Activated CD4-positive, alpha-beta T cell treated with anti-CD3 and anti-CD28 coated beads, Interleukin-2, amount 50 U/mL, for 1 hour (primary cell): ENCODE results near the gene LIN7B.
"Not testable (repeated sequence)": the region's sequence is repeated elsewhere in the genome, so short reads cannot be mapped to it uniquely, and the experiment has no call there.

ENCODE experiments used
- DNase-seq: peaks from one replicate; pipeline ENCODE4 v3.0.0-alpha.2; 2020

Gene LIN7B

GRCh38 chr19:49120325-49120683 lies 6.1 kb downstream of the LIN7B start:
- DNase-seq = no peak

DNA sequence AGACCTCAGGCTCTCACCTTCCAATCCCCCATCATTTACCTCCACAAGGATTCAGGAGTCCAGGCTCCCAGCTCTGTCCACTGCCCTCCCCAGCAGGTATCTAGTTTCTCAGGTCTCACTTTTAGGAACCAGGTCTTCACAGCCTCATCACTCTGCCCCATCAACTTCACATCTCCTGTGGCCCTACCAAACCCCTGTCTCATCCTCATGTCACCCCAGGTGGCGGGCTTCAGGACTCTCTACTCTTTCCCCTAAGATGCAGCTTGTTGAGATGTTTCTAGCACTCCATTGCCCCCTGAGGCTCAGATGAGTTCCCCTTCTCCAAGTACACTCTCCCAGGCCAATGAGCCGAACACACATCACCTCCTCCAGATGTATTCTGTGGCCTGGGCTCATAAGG lies 6.7 kb downstream of the LIN7B start:
- DNase-seq = no peak

DNA sequence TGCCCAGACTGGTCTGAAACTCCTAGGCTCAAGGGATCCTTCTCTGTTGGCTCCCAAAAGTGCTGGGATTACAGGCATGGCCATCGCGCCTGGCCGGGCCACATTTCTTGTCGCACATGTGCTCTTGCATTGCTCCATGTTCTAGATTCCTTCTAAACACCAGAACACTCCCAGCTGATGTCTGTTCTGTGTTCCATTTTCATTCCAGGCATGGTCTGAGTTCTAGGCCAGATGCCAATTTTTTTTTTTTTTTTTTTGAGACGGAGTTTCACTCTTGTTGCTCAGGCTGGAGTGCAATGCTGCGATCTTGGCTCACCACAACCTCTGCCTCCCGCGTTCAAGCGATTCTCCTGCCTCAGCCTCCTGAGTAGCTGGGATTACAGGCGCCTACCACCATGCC lies 7.7 kb downstream of the LIN7B start:
- not testable (repeated sequence) for DNase-seq

- DNase-seq = not testable (repeated sequence)
These were observed 9.1 kb downstream of the LIN7B start for GRCh38 chr19:49123285-49123684.

GRCh38 chr19:49125025-49125731 lies 11.0 kb downstream of the LIN7B start:
- no peak for DNase-seq

GRCh38 chr19:49126575-49126974 lies 12.4 kb downstream of the LIN7B start:
- no peak for DNase-seq

DNA sequence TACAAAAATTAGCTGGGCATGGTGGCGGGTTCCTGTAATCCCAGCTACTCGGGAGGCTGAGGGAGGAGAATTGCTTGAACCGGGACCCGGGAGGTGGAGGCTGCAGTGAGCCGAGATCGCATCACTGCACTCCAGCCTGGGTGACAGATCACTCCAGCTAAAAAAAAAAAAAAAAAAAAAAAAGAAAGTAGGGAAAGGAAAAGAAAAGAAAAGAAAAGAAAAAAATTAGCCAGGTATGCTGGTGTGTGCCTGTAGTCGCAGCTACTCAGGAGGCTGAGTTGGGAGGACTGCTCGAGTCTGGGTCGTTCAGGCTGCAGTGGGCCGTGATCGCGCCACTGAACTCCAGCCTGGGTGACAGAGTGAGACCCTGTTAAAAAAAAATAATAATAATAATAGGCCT lies 13.1 kb downstream of the LIN7B start:
- not testable (repeated sequence) for DNase-seq

DNA sequence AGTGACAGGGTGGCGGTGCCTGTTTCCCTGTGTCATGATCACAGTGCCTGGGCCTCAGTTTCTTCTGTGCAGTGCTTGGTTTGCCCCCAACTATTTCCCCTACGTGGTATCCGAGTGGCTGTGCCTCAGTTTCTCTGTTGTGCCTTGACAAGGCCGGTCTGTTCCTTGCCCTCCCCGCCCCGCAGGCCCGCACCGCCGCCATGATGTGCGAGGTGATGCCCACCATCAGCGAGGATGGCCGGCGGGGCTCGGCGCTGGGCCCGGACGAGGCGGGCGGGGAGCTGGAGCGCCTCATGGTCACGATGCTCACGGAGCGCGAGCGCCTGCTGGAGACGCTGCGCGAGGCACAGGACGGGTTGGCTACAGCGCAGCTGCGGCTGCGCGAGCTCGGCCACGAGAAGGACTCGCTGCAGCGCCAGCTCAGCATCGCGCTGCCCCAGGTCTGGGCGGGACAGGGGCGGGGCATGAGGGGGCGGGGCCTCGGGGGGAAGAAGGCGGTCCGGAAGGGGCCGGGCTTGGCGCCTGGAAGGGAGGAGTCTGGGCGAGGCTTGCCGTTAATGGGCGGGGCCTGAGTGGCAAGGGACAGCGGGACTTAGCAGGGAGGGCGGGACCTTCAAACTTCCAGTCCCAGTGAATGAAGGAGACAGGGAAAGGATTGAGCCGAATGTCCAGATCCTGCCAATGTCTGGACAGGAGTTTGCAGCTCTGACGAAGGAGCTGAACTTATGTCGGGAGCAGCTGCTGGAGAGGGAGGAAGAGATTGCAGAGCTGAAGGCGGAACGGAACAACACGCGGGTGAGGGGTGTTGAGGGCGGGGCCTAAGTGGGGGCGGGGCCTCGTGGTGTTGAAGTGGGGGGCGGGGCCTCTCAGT lies 13.7 kb downstream of the LIN7B start:
- DNase-seq = peak; percentile 94

GRCh38 chr19:49128545-49129237 lies 14.5 kb downstream of the LIN7B start:
- no peak for DNase-seq

GRCh38 chr19:49129238-49129583 lies 15.0 kb downstream of the LIN7B start:
- DNase-seq = no peak

- DNase-seq = no peak
These were observed 16.2 kb downstream of the LIN7B start for GRCh38 chr19:49130325-49130724.

DNA sequence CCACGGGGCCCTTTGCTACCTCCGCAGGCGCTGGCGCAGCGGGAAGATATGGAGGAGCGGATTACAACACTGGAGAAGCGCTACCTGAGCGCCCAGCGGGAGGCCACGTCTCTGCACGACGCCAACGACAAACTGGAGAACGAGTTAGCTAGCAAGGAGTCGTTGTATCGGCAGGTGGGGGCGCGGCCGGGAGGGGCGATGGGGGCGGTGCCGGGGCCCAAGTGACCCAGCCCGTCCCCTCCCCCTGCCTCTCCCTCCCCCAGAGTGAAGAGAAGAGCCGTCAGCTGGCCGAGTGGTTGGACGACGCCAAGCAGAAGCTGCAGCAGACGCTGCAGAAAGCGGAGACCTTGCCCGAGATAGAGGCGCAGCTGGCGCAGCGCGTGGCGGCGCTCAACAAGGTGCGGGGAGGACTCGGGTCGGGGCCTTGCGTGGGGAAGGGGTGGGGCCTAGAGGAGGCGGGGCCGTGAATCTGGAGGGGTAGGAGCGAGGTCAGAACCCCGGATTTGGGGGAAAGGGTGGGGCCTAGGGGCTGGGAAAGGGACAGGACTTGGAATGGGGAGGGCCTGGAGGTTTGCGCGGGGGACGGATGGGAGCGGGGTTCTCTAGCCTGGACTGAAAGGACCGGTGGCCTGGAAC lies 18.9 kb downstream of the LIN7B start:
- DNase-seq = peak; percentile 32

DNA sequence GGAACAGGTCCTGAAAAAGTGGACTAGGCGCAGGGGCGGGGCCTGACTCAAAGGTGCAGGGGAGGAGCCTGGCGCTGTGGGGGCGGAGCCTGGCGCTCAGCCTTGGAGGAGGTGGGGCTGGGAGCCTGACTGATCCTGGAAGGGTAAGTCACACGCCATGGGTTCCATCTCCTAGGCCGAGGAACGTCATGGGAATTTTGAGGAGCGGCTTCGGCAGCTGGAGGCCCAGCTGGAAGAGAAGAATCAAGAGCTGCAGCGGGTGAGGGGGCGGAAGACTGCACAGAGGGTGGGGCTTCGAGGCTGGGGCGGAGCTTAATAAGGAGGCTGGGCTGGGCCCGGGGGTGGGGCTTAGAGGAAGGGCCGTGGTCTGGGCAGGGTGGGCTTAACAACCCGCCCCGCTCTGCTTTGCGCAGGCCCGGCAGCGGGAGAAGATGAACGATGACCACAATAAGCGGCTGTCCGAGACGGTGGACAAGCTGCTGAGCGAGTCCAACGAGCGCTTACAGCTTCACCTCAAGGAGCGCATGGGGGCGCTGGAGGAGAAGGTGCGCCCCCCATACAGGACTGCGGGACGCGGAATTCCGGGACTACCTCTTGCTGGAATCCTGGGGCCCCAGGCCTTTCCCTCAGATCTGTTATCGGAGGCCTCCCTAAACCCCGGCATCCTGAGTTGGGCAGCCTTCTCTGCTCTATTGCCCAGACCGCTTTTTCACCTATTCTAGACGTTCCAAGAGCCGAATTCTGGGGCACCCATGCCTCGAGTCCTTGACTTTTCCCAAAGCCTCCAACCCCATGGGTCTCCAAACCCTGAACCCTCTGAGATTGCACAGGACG lies 19.7 kb downstream of the LIN7B start:
- peak; percentile 53 for DNase-seq

GRCh38 chr19:49135686-49136085 lies 21.5 kb downstream of the LIN7B start:
- no peak for DNase-seq

- no peak for DNase-seq
These were observed 22.6 kb downstream of the LIN7B start for GRCh38 chr19:49136771-49137171.

- DNase-seq = no peak
These were observed 26.8 kb downstream of the LIN7B start for GRCh38 chr19:49140951-49141350.

DNA sequence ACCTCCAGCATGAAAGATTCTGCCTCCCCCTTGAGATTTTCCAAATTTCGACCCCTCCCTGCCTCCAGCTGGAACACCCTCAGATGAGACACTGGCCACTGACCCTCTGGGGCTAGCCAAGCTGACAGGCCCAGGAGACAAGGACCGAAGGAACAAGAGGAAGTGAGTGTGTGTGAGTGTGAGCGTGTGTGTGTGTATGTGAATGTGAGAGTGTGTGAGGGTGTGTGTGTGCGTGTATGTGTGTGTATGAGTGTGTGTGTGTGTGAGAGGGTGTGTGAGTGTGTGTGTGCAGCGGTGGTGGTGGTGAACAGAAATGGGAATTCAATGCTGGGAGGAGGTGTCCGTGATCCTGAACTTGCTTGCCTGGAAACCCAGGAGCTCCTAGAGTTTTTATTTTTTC lies 27.2 kb downstream of the LIN7B start:
- DNase-seq = no peak

GRCh38 chr19:49142866-49143335 lies 28.7 kb downstream of the LIN7B start:
- DNase-seq = peak; percentile 41

DNA sequence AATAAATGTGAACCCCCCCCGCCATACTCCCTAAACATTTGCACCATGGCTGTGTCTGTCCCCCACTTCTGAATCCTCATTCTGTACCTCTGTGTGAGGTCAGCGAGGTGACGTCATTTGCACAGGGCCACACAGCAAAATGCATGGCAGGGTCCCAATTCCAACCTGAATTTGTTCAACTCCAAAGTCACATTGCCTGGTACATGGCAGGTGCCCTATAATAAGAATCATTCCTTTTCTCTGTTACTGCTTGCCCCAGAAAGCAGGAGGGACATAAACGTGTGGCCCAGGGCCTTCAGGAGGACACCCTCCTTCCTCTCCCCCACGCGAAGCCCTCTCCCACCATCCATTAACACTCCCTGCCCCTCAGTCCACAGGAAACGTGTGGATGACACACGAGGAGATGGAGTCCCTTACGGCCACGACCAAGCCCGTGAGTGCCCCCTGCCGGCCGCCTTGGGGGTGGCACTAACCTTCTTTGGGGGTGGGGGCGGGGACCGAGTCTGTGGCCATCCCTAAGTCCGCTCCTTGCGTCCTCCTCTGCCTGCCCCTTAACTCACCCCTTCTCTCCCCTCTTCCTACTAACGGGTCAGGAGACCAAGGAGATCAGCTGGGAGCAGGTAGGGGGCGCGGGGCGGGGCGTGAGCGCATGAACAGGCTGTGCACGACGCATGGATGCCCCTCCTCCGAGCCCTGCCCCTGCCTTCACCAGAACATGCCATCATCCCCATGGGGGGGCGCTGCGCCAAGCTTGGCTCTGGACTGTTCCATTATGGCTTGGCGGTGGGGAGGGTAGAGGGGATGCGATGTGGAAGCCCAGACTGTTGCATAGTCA lies 31.6 kb downstream of the LIN7B start:
- DNase-seq = peak; percentile 78

GRCh38 chr19:49146408-49146770 lies 32.2 kb downstream of the LIN7B start:
- DNase-seq = not testable (repeated sequence)

GRCh38 chr19:49148044-49148682 lies 34.0 kb downstream of the LIN7B start:
- DNase-seq = no peak
